Liver (tissue), 9 donors: ENCODE measurements around the gene JMJD1C. TPM values are rescaled to one million over a fixed set of nuclear protein-coding genes. Genes with fewer than 3 reads are reported as not detected.
A peak's percentile ranks its signal among the peaks of the same experiment; 100 is the strongest.

ENCODE experiments used
- DNase-seq: peaks from one replicate; pipeline ENCODE4 v3.0.0-alpha.2; 2017; ENCODE audit warnings: low spot score
- H3K27ac ChIP-seq, 2 donors: one replicate each; pipeline ENCODE4 v1.7.0; 2013; ENCODE audit warnings: inconsistent platforms in 2 of 2, low read length in 2 of 2, control low read depth in 1 of 2, low read depth in 1 of 2, mild to moderate bottlenecking in 1 of 2
- H3K27me3 ChIP-seq, 4 donors: one replicate each; pipeline versions ENCODE4 v1.6.1 to v1.7.0; 2013; ENCODE audit warnings: low read length in 3 of 4, inconsistent platforms in 1 of 4, mild to moderate bottlenecking in 1 of 4, moderate library complexity in 1 of 4; ENCODE audit not compliant: control insufficient read depth in 4 of 4, insufficient read depth in 4 of 4
- H3K36me3 ChIP-seq, 4 donors: one replicate each; pipeline versions ENCODE4 v1.6.1 to v1.7.0; 2013; ENCODE audit warnings: low read length in 3 of 4, mild to moderate bottlenecking in 3 of 4, low read depth in 1 of 4, moderate library complexity in 1 of 4; ENCODE audit not compliant: control insufficient read depth in 4 of 4, insufficient read depth in 3 of 4
- H3K4me1 ChIP-seq, 4 donors: one replicate each; pipeline versions ENCODE4 v1.6.1 to v1.7.0; 2013; ENCODE audit warnings: low read length in 3 of 4, mild to moderate bottlenecking in 3 of 4, moderate library complexity in 1 of 4; ENCODE audit not compliant: control insufficient read depth in 4 of 4, insufficient read depth in 4 of 4
- H3K4me3 ChIP-seq, 3 donors: one replicate each; pipeline versions ENCODE4 v1.6.1 to v1.7.0; 2013; ENCODE audit warnings: low read length in 3 of 3, control low read depth in 1 of 3, low read depth in 1 of 3, mild to moderate bottlenecking in 1 of 3
- H3K9ac ChIP-seq, 2 donors: one replicate each; pipeline ENCODE4 v1.7.0; 2013; ENCODE audit warnings: low read length in 2 of 2, mild to moderate bottlenecking in 2 of 2, moderate library complexity in 2 of 2, control low read depth in 1 of 2, low read depth in 1 of 2
- H3K9me3 ChIP-seq, 4 donors: one replicate each; pipeline versions ENCODE4 v1.6.1 to v1.7.0; 2013; ENCODE audit warnings: low read length in 3 of 4; ENCODE audit not compliant: control insufficient read depth in 4 of 4
- EGR1 ChIP-seq, 2 donors: IDR thresholded peaks; 2 replicates each; pipeline ENCODE4 v1.6.1; 2016 to 2018; ENCODE audit warnings: antibody characterized with exemption in 2 of 2, low read depth in 2 of 2
- FOXA1 ChIP-seq: IDR thresholded peaks from 2 replicates; pipeline ENCODE4 v1.6.1; 2016; ENCODE audit warnings: antibody characterized with exemption
- FOXA2 ChIP-seq: IDR thresholded peaks from 2 replicates; pipeline ENCODE4 v1.6.1; 2016; ENCODE audit warnings: antibody characterized with exemption
- GABPA ChIP-seq, 2 donors: IDR thresholded peaks in 1 of 2; conservative IDR thresholded peaks in 1 of 2; 2 replicates each; pipeline ENCODE4 v1.6.1; 2016; ENCODE audit warnings: antibody characterized with exemption in 2 of 2, mild to moderate bottlenecking in 1 of 2, moderate library complexity in 1 of 2
- HNF4A ChIP-seq, 2 donors: conservative IDR thresholded peaks; 2 replicates each; pipeline ENCODE4 v1.6.1; 2016; ENCODE audit warnings: antibody characterized with exemption in 2 of 2, mild to moderate bottlenecking in 2 of 2
- HNF4G ChIP-seq: IDR thresholded peaks from 2 replicates; pipeline ENCODE4 v1.6.1; 2016; ENCODE audit warnings: antibody characterized with exemption
- JUND ChIP-seq, 2 donors: IDR thresholded peaks; 2 replicates each; pipeline ENCODE4 v1.6.1; 2016; ENCODE audit warnings: antibody characterized with exemption in 2 of 2
- NR2F2 ChIP-seq: IDR thresholded peaks from 2 replicates; pipeline ENCODE4 v1.6.1; 2016; ENCODE audit warnings: antibody characterized with exemption
- RXRA ChIP-seq, 2 donors: IDR thresholded peaks; 2 replicates each; pipeline ENCODE4 v1.6.1; 2017 to 2018; ENCODE audit warnings: antibody characterized with exemption in 2 of 2, mild to moderate bottlenecking in 1 of 2
- SP1 ChIP-seq: IDR thresholded peaks from 2 replicates; pipeline ENCODE4 v1.6.1; 2018; ENCODE audit warnings: antibody characterized with exemption, mild to moderate bottlenecking
- TAF1 ChIP-seq: conservative IDR thresholded peaks from 2 replicates; pipeline ENCODE4 v1.6.1; 2016; ENCODE audit warnings: antibody characterized with exemption, mild to moderate bottlenecking
- YY1 ChIP-seq: IDR thresholded peaks from 2 replicates; pipeline ENCODE4 v1.6.1; 2016; ENCODE audit warnings: antibody characterized with exemption, mild to moderate bottlenecking
- WGBS: extraction: QIAGEN DNeasy Blood & Tissue Kit; methylation state at CpG from one replicate; pipeline ENCODE4 v1.1.7; 2013; 5-methylcytosine and 5-hydroxymethylcytosine counted together
- polyA plus RNA-seq, 2 donors: library from polyadenylated mRNA; stranded (reverse) in 1 of 2; unstranded in 1 of 2; fragments of 200-250 nt in 1 of 2; fragments of >200 nt in 1 of 2; fragmentation: Nextera tagmentation in 1 of 2; extraction: Ambion mirVana in 1 of 2; gene quantifications; one replicate each; pipeline versions ENCODE4 v1.2.1 to v1.2.3, GENCODE V29; 2013 to 2015
- total RNA-seq, 2 donors: library from RNA; depleted of rRNA; stranded (reverse); fragments of >200 nt; gene quantifications; one replicate each; pipeline ENCODE4 v1.2.3, GENCODE V29; 2014
- TF ChIP-seq, protein P1 (sequence below): fragments of 150-350 bp; IDR thresholded peaks from 2 replicates; pipeline ENCODE4 v1.5.1; 2017; ENCODE audit warnings: improper control_type of control experiment, low read depth, low read length; ENCODE audit not compliant: missing input control
- TF ChIP-seq, protein P2 (sequence below): IDR thresholded peaks from 2 replicates; pipeline ENCODE4 v1.6.1; 2016; ENCODE audit warnings: antibody characterized with exemption
- TF ChIP-seq, protein P3 (sequence below): IDR thresholded peaks from 2 replicates; pipeline ENCODE4 v1.6.1; 2016; ENCODE audit warnings: antibody characterized with exemption
- TF ChIP-seq, protein P4 (sequence below): IDR thresholded peaks from 2 replicates; pipeline ENCODE4 v1.6.1; 2016; ENCODE audit warnings: antibody characterized with exemption
- TF ChIP-seq, protein P5 (sequence below): IDR thresholded peaks from 2 replicates; pipeline ENCODE4 v1.6.1; 2016; ENCODE audit warnings: antibody characterized with exemption, mild to moderate bottlenecking
- donor health status: healthy.
- donor health status: healthy.
- donor health status: healthy.
- donor health status: healthy.
- donor health status: healthy.

Gene JMJD1C
- total and polyA plus RNA-seq, 4 donors = 11.0 to 93.1 (median 56.0) TPM

DNA sequence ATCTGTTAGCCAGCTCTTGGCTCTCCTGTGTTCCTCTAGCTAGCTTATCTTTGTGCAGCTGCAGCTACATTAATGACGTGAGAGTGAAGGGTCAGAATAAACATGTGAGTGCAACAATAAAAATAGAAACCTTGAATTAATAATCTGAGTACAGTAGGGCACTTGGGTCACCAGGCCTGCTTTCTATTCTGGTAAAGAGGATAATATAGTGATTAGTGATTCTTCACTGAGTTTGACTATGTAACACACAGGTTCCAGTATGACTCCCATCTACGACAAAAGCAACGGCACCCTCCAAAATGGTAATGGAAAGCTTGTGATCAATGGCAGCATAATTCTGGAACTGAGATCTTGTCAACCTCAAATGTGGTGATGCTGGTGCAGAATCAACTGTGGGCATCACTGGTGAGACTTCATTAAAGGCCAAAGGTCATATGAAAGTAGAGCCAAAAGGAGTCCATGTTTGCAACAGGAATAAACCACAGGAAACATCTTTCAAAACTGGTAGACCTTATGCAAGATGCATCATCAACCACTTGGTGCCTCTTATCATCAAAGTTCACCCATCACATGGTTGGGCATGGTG is 255.1 kb downstream of the JMJD1C start:
- H3K9me3 ChIP-seq = no peaks in the 10 kb centered on the region
- no peak overlapping the region for H3K9ac ChIP-seq
- H3K27me3 ChIP-seq = no peaks in the 10 kb centered on the region
- no peak for DNase-seq
- WGBS = 58% methylated on average over 3 of the region's 3 CpGs
- H3K4me1 ChIP-seq = peaks cover 0 to 20% (median 12%) of the 10 kb centered on the region in 4 donors
- H3K27ac ChIP-seq = no peak overlapping the region
- H3K36me3 ChIP-seq = peaks cover 5 to 53% (median 37%) of the 10 kb centered on the region in 4 donors
- no peak overlapping the region for H3K4me3 ChIP-seq
- peak; percentile 90 for TF ChIP-seq NR2F2
- TF ChIP-seq, protein P1, sequence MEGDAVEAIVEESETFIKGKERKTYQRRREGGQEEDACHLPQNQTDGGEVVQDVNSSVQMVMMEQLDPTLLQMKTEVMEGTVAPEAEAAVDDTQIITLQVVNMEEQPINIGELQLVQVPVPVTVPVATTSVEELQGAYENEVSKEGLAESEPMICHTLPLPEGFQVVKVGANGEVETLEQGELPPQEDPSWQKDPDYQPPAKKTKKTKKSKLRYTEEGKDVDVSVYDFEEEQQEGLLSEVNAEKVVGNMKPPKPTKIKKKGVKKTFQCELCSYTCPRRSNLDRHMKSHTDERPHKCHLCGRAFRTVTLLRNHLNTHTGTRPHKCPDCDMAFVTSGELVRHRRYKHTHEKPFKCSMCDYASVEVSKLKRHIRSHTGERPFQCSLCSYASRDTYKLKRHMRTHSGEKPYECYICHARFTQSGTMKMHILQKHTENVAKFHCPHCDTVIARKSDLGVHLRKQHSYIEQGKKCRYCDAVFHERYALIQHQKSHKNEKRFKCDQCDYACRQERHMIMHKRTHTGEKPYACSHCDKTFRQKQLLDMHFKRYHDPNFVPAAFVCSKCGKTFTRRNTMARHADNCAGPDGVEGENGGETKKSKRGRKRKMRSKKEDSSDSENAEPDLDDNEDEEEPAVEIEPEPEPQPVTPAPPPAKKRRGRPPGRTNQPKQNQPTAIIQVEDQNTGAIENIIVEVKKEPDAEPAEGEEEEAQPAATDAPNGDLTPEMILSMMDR = no peak
- peak; percentile 10 for TF ChIP-seq SP1

DNA sequence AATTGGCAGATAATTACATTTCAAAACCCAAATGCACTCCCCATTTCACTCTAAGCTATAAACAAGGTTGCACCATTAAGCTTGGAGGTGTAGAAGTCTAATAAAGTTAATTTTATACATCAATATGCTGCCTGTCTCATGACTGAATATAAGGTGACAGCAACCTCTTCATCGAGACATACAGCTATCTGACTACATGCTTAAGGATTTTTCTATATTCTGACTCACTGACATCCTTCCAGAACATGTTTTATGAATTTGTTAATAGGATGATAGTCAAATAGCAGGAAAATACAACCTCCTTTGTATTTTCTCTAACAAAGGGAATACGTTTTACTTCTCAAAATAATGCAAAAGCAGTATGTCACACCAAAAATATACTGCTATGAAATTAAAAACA is 256.1 kb downstream of the JMJD1C start:
- Histone ChIP-seq H3K9ac (no peak overlapping the region), H3K4me1 (peaks cover 0 to 28% (median 15%) of the 10 kb centered on the region in 4 donors), H3K9me3 (no peaks in the 10 kb centered on the region), H3K27me3 (no peaks in the 10 kb centered on the region), H3K36me3 (peaks cover 5 to 51% (median 34%) of the 10 kb centered on the region in 4 donors), H3K4me3 (no peak overlapping the region), H3K27ac (no peak overlapping the region)
- no peak for DNase-seq
- no peak for TF ChIP-seq HNF4G
- TF ChIP-seq SP1 = no peak
- TF ChIP-seq FOXA2 = no peak
- TF ChIP-seq, protein P2, sequence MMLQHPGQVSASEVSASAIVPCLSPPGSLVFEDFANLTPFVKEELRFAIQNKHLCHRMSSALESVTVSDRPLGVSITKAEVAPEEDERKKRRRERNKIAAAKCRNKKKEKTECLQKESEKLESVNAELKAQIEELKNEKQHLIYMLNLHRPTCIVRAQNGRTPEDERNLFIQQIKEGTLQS = no peak
- no peak for TF ChIP-seq NR2F2
- TF ChIP-seq, protein P3, sequence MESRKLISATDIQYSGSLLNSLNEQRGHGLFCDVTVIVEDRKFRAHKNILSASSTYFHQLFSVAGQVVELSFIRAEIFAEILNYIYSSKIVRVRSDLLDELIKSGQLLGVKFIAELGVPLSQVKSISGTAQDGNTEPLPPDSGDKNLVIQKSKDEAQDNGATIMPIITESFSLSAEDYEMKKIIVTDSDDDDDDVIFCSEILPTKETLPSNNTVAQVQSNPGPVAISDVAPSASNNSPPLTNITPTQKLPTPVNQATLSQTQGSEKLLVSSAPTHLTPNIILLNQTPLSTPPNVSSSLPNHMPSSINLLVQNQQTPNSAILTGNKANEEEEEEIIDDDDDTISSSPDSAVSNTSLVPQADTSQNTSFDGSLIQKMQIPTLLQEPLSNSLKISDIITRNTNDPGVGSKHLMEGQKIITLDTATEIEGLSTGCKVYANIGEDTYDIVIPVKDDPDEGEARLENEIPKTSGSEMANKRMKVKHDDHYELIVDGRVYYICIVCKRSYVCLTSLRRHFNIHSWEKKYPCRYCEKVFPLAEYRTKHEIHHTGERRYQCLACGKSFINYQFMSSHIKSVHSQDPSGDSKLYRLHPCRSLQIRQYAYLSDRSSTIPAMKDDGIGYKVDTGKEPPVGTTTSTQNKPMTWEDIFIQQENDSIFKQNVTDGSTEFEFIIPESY = no peak
- TF ChIP-seq GABPA (IDR thresholded peaks at IDR 0.05 in 1 of 2, conservative IDR thresholded peaks at IDR 0.05 in 1 of 2) = no peak
- no peak for TF ChIP-seq HNF4A (conservative IDR thresholded peaks at IDR 0.05)
- TF ChIP-seq YY1 = no peak
- no peak for TF ChIP-seq JUND (IDR thresholded peaks at IDR 0.05)
- no peak for TF ChIP-seq RXRA (IDR thresholded peaks at IDR 0.05)
- TF ChIP-seq, protein P4, sequence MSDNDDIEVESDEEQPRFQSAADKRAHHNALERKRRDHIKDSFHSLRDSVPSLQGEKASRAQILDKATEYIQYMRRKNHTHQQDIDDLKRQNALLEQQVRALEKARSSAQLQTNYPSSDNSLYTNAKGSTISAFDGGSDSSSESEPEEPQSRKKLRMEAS = no peak
- TF ChIP-seq, protein P5, sequence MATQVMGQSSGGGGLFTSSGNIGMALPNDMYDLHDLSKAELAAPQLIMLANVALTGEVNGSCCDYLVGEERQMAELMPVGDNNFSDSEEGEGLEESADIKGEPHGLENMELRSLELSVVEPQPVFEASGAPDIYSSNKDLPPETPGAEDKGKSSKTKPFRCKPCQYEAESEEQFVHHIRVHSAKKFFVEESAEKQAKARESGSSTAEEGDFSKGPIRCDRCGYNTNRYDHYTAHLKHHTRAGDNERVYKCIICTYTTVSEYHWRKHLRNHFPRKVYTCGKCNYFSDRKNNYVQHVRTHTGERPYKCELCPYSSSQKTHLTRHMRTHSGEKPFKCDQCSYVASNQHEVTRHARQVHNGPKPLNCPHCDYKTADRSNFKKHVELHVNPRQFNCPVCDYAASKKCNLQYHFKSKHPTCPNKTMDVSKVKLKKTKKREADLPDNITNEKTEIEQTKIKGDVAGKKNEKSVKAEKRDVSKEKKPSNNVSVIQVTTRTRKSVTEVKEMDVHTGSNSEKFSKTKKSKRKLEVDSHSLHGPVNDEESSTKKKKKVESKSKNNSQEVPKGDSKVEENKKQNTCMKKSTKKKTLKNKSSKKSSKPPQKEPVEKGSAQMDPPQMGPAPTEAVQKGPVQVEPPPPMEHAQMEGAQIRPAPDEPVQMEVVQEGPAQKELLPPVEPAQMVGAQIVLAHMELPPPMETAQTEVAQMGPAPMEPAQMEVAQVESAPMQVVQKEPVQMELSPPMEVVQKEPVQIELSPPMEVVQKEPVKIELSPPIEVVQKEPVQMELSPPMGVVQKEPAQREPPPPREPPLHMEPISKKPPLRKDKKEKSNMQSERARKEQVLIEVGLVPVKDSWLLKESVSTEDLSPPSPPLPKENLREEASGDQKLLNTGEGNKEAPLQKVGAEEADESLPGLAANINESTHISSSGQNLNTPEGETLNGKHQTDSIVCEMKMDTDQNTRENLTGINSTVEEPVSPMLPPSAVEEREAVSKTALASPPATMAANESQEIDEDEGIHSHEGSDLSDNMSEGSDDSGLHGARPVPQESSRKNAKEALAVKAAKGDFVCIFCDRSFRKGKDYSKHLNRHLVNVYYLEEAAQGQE = no peak
- TF ChIP-seq, protein P1 = no peak
- no peak for TF ChIP-seq TAF1
- TF ChIP-seq EGR1 (IDR thresholded peaks at IDR 0.05; ENCODE audit: low read depth in 2 of 2) = no peak
- no peak for TF ChIP-seq FOXA1
- WGBS = 98% methylated on average over 2 of the region's 2 CpGs
